ENCODE measurements around the gene SFXN1.

Gene SFXN1

GRCh38 chr5:175464074-175464941 lies 14.1 kb upstream of the SFXN1 start:
- no peak for DNase-seq (ENCODE audit: low read depth, low spot score)

DNA sequence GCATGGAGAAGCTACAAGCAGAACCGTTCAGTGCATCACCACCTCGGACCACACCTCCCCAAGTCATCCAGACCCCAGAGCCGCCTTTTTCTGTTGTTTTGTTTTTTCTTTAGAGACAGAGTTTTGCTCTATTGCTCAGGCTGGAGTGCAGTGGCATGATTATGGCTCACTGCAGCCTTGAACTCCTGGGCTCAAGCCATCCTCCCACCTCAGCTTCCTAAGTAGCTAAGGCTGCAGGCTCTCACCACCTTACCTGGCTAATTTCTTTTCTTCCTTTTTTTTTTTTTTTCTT lies 13.5 kb upstream of the SFXN1 start:
- no peak for DNase-seq (ENCODE audit: low read depth, low spot score)
- H3K27ac ChIP-seq, result no peak overlapping the region

More at GRCh38 chr5:175464074-175464941, 14.1 kb upstream of the SFXN1 start:
- H3K27ac ChIP-seq, result no peak overlapping the region

- no peak overlapping the region for H3K27ac ChIP-seq
- no peak for DNase-seq (ENCODE audit: low read depth, low spot score)
Observed at GRCh38 chr5:175465282-175465681, 13.1 kb upstream of the SFXN1 start.

GRCh38 chr5:175466700-175467318 lies 11.6 kb upstream of the SFXN1 start:
- no peak for DNase-seq (ENCODE audit: low read depth, low spot score)
- no peak overlapping the region for H3K27ac ChIP-seq

DNA sequence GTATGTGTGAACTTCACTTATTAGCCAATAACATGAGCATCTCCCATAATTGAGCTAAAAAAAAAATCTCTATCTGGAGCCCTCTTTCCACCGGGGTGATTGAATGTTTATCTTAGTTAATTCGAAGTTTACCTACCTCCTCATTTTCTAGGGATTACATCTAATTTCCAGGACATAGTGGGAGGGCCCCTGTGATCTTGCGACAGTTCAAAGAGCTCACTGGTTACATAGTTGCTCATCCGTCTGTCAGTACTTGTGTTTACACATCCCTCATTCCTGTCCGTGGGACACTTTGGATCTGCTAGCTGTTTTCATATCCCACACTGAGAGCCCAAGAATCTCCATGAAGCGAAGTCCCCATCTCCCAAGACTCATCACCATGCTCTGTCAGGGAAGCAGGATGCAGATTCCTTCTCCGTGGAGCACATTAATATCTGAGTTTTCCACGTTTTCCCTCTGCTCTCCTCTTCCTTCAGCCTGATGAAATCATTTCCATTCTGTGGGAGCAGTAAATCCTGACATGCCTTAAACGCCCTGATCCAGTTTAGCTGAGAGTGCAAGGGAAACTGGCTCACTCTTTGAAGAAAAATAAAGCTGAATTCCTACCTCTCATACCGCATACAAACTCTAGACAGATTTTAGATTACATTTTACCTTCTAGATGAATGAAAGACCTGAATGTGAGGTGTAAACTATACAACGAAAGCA lies 10.2 kb upstream of the SFXN1 start:
- no peak overlapping the region for H3K27ac ChIP-seq
- DNase-seq (ENCODE audit: low read depth, low spot score), result no peak

- no peak overlapping the region for H3K27ac ChIP-seq
- no peak for DNase-seq (ENCODE audit: low read depth, low spot score)
Observed at GRCh38 chr5:175468892-175469291, 9.5 kb upstream of the SFXN1 start.

GRCh38 chr5:175469916-175470315 lies 8.4 kb upstream of the SFXN1 start:
- no peak for DNase-seq (ENCODE audit: low read depth, low spot score)
- no peak overlapping the region for H3K27ac ChIP-seq

GRCh38 chr5:175470781-175471180 lies 7.6 kb upstream of the SFXN1 start:
- DNase-seq (ENCODE audit: low read depth, low spot score), result no peak
- H3K27ac ChIP-seq, result no peak overlapping the region

- DNase-seq (ENCODE audit: low read depth, low spot score), result no peak
- no peak overlapping the region for H3K27ac ChIP-seq
Observed at GRCh38 chr5:175471196-175471595, 7.2 kb upstream of the SFXN1 start.

- H3K27ac ChIP-seq, result no peak overlapping the region
Observed at GRCh38 chr5:175471628-175472027, 6.7 kb upstream of the SFXN1 start.

DNA sequence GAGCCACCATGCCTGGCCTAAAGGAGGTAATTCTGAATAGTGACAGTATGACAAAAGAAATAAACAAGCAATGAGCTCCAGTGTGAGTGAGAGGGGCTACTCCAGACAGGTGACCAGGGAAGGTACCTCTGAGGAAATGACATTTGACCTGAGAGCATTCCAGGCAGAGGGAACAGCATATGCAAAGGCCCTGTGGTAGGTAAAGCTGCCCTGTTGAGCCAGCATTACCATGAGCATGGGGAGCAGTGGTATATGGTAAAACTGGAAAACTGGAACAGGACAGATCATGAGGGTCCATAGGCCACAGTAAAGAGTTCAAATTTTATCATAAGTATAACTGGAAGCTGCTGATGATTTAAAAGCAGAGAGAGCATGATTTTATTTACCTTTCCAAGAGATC lies 6.0 kb upstream of the SFXN1 start:
- no peak for DNase-seq (ENCODE audit: low read depth, low spot score)
- no peak overlapping the region for H3K27ac ChIP-seq

More at GRCh38 chr5:175471628-175472027, 6.7 kb upstream of the SFXN1 start:
- DNase-seq (ENCODE audit: low read depth, low spot score), result no peak

DNA sequence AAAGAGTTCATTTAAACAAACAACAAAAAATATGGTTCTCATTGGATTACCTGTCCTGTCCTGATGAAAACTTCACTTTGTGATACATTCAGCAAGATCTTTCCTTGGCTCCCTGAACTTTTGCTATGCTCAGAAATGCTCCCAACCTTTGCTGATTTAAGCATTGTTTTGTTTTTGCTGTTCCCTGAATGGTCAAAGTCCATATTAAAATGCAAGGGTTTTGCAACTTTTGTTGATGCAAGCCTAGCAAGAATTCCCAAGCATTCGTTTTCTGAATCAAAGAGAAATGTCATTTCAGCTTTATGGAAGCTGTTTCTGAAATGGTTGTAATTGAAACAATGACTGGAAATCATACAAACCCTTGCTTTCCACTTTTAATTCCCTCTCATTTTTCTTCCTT lies 3.1 kb upstream of the SFXN1 start:
- no peak overlapping the region for H3K27ac ChIP-seq
- no peak for DNase-seq (ENCODE audit: low read depth, low spot score)

DNA sequence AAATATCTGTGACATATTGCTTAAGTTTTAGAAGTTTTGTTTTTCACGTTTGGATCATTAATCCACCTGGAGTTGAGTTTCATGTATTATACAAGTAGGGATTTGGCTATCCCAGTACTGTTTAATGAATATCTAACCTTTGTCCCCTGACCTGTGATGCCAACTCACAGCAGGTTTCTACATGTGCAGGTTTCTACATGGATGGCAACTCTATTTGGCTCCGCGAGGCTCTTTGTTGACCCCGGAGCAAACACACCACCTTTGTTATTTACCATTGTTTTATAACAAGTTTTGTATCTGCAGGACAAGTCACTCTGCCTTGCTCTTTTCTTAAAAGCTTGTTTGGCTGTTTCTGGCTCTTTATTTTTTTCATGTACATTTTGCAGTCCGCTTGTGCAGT lies 920 bp upstream of the SFXN1 start:
- no peak overlapping the region for H3K27ac ChIP-seq

DNA sequence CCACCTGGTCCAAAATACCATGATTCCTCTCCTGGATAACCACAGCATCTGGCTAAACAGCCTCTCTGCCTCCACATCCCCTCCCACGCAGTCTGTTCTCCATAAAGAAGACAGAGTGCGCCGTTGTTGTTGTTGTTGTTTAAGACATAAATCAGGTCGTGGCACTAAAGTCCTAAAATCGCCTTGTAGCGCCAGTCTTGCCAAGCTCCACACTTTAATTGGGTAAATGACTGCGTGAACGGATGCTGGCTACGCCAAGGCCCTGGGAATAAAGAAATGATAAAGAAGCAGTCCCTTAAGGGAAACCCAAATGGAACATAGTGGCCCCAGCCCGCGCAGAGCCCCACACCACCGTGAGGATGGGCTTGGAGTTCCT lies 364 bp upstream of the SFXN1 start:
- DNase-seq (ENCODE audit: low read depth, low spot score), result no peak
- no peak overlapping the region for H3K27ac ChIP-seq

More for the DNA sequence above, 920 bp upstream of the SFXN1 start:
- no peak for DNase-seq (ENCODE audit: low read depth, low spot score)

DNA sequence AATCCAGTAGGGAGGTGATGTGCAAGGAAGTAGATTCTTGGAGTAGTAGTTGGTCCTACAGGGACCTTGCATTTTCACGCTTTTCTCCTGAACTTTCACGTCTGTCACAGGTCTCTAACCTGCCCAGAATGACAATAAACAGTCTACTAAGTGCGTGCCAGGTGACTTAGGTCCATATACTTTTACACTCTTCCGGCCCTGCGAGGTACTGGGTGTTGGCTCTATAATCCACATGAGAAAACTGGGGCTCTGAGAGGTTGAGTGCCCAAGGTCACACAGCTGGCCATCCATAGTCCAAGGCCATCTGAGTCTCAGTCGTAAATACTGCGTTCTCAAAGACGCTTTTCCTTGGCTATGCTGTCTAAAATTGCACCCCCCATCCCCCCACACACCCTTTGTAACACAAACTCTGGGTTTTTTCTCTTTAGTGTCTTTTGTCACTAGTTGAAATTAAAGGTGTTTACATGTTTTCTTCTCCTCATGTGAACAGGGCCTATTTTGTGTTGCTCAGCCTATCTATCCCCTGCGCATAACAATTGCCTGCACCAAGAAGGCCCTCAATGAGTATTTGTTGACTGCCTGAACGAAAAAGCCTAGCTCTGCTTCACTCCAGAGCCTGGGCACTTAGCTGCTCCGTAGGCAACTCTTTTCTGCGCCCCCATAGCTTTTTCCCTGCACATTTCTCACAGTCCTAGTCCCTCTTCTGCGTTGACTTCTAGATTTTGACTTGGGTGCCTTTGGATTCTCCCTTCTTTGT lies 943 bp downstream of the SFXN1 start:
- H3K27ac ChIP-seq, result peak overlapping the region; percentile 31
- no peak for DNase-seq (ENCODE audit: low read depth, low spot score)

DNA sequence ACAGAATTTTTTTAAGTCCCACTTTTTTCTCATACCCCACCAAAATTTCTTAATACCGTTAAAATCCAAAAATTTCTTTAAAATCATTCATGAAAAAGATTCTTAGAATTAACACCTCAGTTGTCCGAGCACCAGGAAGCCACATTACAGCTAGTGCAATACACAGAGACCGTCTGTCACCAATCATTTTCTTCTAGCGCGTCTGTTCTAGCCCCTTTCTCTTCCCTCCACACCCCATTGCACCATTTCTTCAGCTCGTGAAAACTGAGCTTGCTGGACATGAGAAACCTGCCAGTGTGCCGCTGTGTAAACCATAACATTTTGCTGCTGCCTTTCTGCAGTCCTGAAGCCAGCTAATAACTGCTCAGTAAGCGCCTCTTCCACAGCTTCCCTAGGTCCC lies 5.0 kb downstream of the SFXN1 start:
- no peak for DNase-seq (ENCODE audit: low read depth, low spot score)
- H3K27ac ChIP-seq, result no peak overlapping the region

- no peak for DNase-seq (ENCODE audit: low read depth, low spot score)
- H3K27ac ChIP-seq, result no peak overlapping the region
Observed at GRCh38 chr5:175484322-175484721, 6.0 kb downstream of the SFXN1 start.

DNA sequence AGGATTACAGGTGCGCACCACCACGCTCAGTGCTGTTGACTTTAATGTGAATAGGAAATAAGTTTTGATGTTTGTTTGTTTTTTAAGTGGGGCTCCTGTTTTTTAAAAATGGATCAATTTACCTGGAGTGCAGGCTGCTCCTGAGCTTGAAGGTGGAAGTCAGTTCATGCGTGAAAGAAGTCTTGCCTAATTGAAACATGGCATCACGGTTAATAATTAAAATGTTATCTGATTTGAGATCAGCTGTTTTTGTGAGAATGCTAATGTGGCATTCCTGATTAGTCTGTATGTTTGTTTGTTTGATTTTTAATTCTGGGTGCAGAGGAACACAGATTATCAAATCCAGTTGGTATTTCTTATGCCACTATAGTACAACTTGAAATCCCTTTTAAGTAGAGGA lies 6.5 kb downstream of the SFXN1 start:
- H3K27ac ChIP-seq, result no peak overlapping the region
- DNase-seq (ENCODE audit: low read depth, low spot score), result no peak

GRCh38 chr5:175485631-175486030 lies 7.3 kb downstream of the SFXN1 start:
- DNase-seq (ENCODE audit: low read depth, low spot score), result no peak
- no peak overlapping the region for H3K27ac ChIP-seq

GRCh38 chr5:175487514-175488222 lies 9.3 kb downstream of the SFXN1 start:
- no peak overlapping the region for H3K27ac ChIP-seq
- no peak for DNase-seq (ENCODE audit: low read depth, low spot score)

All from epithelial cell of prostate (primary cell).